OCI-M1 (cell line): ENCODE data around the gene SPNS1.
A peak's percentile ranks its signal among the peaks of the same experiment; 100 is the strongest.
"Not testable (repeated sequence)": the region's sequence is repeated elsewhere in the genome, so short reads cannot be mapped to it uniquely, and the experiment has no call there.

Experiments used
- DNase-seq: peaks from one replicate; lab custom pipeline; 2025; lab: John Stamatoyannopoulos, UW

Gene SPNS1

GRCh38 chr16:28990375-28991040, 15.9 kb downstream of the SPNS1 start:
- no peak for DNase-seq

DNA sequence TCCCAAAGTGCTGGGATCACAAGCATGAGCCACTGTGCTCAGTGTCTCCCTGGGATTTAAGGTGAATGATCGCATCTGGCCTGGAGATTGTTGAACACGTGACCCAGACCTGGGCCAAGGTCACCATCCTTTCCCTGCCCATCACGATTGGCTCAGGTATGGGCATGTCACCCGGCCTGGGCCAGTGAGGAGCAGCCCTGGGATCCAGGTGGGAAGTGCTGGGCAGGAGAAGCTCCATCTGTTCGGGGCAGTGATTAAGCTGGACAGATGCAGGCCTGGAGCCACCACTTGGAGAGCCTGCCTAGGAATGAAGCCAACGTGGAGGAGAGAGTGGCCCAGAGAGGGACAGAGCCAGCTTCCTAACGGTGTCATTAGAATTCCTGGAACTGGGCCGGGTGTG, 17.1 kb downstream of the SPNS1 start:
- no peak for DNase-seq

DNA sequence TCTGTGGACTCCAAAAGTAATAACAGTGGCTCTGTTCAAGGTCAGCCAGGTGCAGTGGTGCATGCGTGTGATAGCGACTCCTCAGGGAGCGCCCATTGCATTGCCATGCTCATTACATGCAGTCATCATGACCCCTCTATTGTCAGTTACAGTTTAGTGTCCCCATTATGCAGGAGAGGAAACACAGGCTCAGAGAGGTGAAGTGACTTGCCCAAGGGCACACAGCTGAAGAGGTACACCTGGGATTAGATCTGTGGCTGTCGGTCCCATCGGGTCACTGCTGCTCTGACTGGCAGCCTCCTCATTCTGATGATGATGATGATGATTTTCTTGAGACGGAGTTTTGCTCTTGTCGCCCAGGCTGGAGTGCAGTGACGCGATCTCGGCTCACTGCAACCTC, 17.9 kb downstream of the SPNS1 start:
- DNase-seq = no peak

GRCh38 chr16:28998837-28999236, 24.3 kb downstream of the SPNS1 start:
- DNase-seq = no peak

DNA sequence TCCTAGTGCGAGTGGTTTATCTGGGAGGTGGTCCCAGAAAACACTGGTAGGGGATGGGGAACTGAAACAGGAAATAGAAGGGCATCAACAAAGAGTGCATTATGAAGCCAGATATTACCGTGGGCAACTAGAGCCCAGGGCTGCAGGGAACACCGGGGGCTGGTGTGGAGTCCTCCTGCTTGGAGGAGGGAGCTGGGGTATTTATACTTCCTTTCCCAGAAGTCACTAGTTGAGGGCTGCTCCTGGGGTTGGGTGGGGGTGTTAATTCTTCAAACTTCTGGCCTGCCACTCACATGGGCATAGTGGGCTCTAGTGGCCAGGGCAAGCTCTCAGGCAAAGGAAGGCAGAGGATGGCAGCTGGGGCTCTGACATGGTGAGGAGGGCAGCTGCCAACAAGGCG, 25.0 kb downstream of the SPNS1 start:
- no peak for DNase-seq

GRCh38 chr16:29000019-29000418, 25.4 kb downstream of the SPNS1 start:
- DNase-seq = no peak

DNA sequence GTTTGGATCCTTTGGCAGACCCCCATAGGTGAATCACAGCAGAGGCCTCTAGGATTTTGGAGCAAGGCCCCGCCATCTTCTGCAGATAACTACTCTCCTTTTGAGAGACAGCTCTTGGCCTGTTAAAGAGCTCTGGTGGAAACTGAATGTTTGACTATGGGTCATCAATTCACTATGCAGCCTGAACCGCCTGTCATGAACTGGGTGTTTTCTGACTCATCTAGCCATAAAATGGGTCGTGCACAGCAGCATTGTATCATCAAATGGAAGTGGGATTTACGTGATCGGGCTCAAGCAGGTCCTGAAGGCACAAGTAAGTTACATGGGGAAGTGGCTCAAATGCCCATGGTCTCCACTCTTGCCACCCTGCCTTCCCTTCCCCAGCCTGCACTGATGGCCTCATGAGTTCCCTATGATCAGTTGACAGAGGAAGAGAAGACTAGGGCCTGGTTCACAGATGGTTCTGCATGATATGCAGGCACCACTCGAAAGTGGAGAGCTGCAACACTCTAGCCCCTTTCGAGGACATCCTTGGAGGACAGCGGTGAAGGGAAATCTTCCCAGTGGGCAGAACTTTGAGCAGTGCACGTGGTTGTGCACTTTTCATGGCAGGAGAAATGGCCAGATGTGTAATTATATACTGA, 30.0 kb downstream of the SPNS1 start:
- DNase-seq = not testable (repeated sequence)

- DNase-seq = peak; percentile 49
Observed at GRCh38 chr16:29007730-29008593, 33.4 kb downstream of the SPNS1 start.

GRCh38 chr16:29009050-29009837, 34.7 kb downstream of the SPNS1 start:
- DNase-seq = peak; percentile 92

- DNase-seq = peak; percentile 62
Observed at GRCh38 chr16:29009838-29010166, 35.2 kb downstream of the SPNS1 start.

DNA sequence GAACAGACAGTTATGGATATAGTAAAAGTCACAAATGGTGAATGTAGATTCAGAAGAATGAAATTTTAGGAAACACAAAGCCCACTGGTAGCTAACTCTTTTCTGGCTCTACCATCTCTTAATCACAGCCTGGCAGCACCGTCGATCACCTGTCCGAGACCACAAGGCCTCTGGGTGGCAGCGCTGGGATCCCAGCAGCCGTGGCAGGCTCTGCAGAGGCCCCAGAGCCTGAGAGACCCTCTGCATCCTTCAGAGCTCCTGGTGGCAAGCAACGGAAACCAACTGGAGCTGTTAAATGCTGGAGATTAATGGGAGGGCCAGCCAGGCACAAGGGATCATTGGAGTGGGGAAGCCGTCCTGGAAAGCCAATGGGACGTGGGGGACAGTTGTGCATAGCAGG, 36.5 kb downstream of the SPNS1 start:
- peak; percentile 16 for DNase-seq

GRCh38 chr16:29011851-29012250, 37.3 kb downstream of the SPNS1 start:
- no peak for DNase-seq

GRCh38 chr16:29012913-29013553, 38.5 kb downstream of the SPNS1 start:
- DNase-seq = peak; percentile 36

DNA sequence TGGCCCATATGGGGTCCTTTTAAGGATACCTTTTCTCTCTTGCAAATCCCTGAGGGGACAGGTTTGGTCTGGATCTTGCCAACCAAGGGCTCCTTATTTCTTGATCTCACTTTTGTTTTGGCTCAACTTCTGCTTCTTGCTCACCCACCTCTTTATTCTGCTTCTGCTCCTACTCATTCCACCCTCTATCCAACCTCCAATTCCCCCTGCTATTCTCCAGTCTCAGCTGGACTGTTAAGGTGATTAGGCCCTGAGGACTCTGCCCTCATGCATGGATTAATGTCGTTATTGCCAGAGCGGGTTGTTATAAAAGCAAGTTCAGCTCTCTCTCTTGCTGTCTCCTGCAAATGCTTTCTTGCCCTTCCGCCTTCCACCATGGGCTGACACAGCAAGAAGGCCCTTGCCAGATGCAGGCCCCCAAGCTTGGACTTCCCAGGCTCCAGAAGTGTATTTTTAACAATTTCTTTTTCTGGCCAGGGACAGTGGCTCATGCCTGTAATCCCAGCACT, 40.0 kb downstream of the SPNS1 start:
- no peak for DNase-seq

- DNase-seq = no peak
Observed at GRCh38 chr16:29022196-29022595, 47.6 kb downstream of the SPNS1 start.

GRCh38 chr16:29023279-29024277, 49.0 kb downstream of the SPNS1 start:
- no peak for DNase-seq

- no peak for DNase-seq
Observed at GRCh38 chr16:29024278-29024677, 49.7 kb downstream of the SPNS1 start.

GRCh38 chr16:29025218-29025617, 50.6 kb downstream of the SPNS1 start:
- no peak for DNase-seq

GRCh38 chr16:29025735-29026134, 51.2 kb downstream of the SPNS1 start:
- DNase-seq = no peak

DNA sequence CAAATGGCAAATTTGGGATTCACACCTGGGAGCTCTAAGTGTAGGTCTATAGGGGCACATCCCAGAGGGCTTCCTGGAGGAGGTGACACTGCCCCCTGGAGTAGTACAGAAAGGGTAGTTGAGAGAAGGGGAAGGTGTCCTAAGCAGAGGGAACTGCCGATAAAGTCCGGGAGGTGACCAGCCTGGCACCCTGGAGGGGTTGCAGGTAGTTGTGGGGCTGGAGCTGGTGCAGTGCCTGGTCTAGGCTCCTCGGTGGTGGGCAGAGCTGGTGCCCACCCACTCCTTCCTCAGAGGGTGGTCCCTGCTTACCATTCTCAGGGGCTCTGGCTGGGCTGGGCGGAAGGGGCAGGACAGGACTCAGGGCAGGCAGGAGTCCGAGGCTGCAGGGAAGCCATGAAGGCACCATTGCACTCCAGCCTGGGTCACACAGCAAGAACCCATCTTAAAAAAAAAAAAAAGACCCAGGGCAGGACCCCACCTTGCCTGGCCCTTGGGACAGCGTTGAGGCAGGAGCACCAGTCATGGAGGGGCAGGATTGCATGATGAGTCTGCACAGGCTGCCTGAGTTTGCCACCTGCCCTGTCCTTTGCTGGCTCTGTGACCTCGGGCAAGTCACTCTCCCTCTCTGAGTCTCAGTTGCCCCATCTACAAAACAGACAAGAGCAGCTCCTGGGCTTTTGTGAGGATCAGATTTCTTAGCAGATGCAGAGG, 54.0 kb downstream of the SPNS1 start:
- no peak for DNase-seq
